ENCODE results near the gene PGLYRP3. TPM values are rescaled to one million over a fixed set of nuclear protein-coding genes. Genes with fewer than 3 reads are reported as not detected.
A peak's percentile ranks its signal among the peaks of the same experiment; 100 is the strongest.

PGLYRP3 gene
- total RNA-seq, result not detected

GRCh38 chr1:153312570-153313186 is at the start of gene PGLYRP3:
TSS of gene PGLYRP3 (minus strand) at chr1:153312952. CDS start at chr1:153310665, 2,287 bp downstream.
- no peak for DNase-seq (ENCODE audit: low spot score)

GRCh38 chr1:153362187-153362775 is 49.5 kb upstream of the PGLYRP3 start:
- DNase-seq (ENCODE audit: low spot score), result no peak

GRCh38 chr1:153361480-153362109 is 48.8 kb upstream of the PGLYRP3 start:
- no peak for DNase-seq (ENCODE audit: low spot score)

- DNase-seq (ENCODE audit: low spot score), result no peak
Measured at GRCh38 chr1:153360592-153361479, 48.1 kb upstream of the PGLYRP3 start.

GRCh38 chr1:153360190-153360589 is 47.4 kb upstream of the PGLYRP3 start:
- DNase-seq (ENCODE audit: low spot score), result no peak

GRCh38 chr1:153359241-153359640 is 46.5 kb upstream of the PGLYRP3 start:
- DNase-seq (ENCODE audit: low spot score), result peak; percentile 27

GRCh38 chr1:153358691-153358975 is 45.9 kb upstream of the PGLYRP3 start:
- DNase-seq (ENCODE audit: low spot score), result peak; percentile 28

GRCh38 chr1:153357853-153358690 is 45.3 kb upstream of the PGLYRP3 start, which contains the start of gene S100A9:
TSS of gene S100A9 (plus strand) at chr1:153357854. CDS start at chr1:153358284, 430 bp downstream.
- peak; percentile 36 for DNase-seq (ENCODE audit: low spot score)

- DNase-seq (ENCODE audit: low spot score), result peak; percentile 86
Measured at GRCh38 chr1:153357076-153357852, 44.5 kb upstream of the PGLYRP3 start.

GRCh38 chr1:153356392-153357075 is 43.8 kb upstream of the PGLYRP3 start:
- peak; percentile 29 for DNase-seq (ENCODE audit: low spot score)

GRCh38 chr1:153355445-153356071 is 42.8 kb upstream of the PGLYRP3 start:
- no peak for DNase-seq (ENCODE audit: low spot score)

GRCh38 chr1:153354515-153355193 is 41.9 kb upstream of the PGLYRP3 start:
- DNase-seq (ENCODE audit: low spot score), result no peak

GRCh38 chr1:153353226-153353947 is 40.6 kb upstream of the PGLYRP3 start:
- DNase-seq (ENCODE audit: low spot score), result no peak

GRCh38 chr1:153352523-153352922 is 39.8 kb upstream of the PGLYRP3 start:
- peak; percentile 70 for DNase-seq (ENCODE audit: low spot score)

- no peak for DNase-seq (ENCODE audit: low spot score)
Measured at GRCh38 chr1:153350321-153350957, 37.7 kb upstream of the PGLYRP3 start.

- DNase-seq (ENCODE audit: low spot score), result no peak
Measured at GRCh38 chr1:153349363-153350320, 36.9 kb upstream of the PGLYRP3 start.

Measured in ureter (tissue), 1 donor.